GM19193 (cell line): Measurements from ENCODE around the gene PRSS27.
A peak's percentile ranks its signal among the peaks of the same experiment; 100 is the strongest.

ENCODE experiments used
- POLR2A ChIP-seq: IDR thresholded peaks from 4 replicates; pipeline ENCODE4 v1.6.1; 2011; ENCODE audit not compliant: insufficient read depth, insufficient read length; ENCODE audit errors: extremely low read depth

Gene PRSS27

GRCh38 chr16:2741168-2741567 lies 21.1 kb upstream of the PRSS27 start:
- no peak for TF ChIP-seq POLR2A

GRCh38 chr16:2740476-2740875 lies 20.5 kb upstream of the PRSS27 start:
- no peak for TF ChIP-seq POLR2A

DNA sequence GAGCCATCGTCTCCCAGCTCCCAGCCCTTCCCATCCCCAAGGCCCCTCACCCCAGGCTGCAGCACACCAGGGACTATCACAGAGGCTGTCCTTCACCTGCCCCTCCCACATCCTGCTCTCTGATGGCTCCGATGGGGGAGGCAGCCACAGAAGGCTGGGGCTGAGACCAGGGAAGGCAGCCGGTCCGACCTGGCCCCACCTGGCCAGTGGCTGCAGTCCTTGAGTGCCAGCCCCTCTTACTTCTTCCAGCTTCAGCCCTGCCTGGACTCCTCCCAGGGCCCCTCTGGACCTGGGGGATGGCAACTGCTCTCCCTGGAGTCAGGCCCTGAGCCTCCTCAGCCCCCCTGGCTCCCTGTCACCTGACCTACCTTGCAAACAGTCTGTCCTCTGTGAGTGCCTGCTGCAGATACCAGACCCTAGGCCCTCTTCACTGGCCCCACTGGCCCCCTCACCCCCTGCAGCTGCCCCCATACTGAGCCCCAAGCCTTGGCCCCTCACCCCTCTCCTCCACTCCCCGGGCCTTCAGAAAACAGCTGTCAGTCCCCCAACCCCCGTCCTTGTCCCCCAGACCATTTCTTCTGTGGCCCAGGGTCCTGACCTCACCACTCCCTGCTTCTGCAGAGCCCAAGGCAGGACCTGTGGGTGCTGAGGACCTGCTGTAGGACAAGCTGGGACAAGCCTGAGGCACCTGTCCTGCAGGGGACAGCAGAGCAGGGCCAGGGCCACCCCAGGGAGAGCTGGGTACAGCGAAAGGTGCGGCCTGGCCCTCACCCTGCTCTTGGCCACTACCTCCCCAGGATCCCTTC lies 19.8 kb upstream of the PRSS27 start:
- TF ChIP-seq POLR2A: no peak

DNA sequence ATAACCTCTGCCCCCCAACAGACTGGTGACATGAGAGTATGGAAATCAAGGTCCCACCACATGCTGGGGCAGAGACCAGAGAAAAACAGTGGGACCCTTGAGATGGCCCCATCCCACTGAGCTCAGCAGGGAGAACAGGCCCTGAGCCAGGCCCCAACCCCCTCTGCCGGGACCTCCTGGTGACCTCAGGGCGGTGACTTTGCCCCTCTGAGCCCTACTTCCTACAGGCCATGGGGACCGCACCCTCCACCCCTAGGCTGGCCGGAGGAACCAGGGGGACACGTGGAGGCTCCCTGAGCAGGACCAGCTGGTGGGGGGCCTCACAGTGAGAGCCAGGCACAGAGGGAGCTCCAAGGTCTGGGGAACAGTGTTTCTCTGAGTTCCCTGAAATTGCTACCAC lies 18.6 kb upstream of the PRSS27 start:
- no peak for TF ChIP-seq POLR2A

DNA sequence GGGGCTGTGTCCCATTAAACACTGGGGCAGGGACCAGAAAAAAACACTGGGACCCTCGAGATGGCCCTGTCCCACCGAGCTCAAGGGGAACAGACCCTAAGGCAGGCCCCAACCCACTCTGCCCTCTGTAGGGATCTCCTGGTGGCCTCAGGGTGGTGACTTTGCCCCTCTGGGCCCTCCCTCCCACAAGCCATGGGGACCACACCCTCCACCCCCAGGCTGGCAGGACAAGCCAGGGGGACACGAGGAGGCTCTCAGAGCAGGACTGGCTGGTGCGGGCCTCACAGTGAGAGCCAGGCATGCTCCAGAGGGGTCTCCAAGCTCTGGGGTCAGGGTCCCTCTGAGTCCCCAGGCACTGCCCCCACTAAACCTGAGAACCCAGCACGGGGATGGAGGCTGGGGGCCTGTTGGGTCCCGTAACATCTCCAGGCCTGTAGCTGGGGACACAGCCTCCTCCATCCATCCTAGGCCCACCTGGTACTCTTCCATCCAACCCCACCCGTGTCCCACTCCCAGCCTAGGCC lies 17.9 kb upstream of the PRSS27 start:
- TF ChIP-seq POLR2A: no peak

DNA sequence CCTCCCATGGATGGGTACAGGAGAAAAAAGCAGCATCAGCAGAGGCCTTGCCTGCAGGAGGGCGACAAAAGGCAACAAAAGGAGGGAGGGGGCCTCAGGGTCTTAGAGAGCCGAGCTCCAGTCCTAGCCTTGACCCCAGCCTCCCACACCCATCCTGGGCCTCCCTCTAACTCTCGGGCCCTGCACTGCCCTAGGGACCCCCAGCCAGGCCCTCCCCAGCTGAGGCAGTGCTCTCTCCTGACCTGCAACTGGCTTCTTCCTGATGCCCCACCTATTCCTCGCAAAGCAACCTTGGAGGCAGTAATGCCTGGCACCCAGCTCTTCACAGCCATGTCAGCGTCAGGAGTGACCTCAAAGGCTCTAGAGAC lies 17.2 kb upstream of the PRSS27 start:
- no peak for TF ChIP-seq POLR2A

- TF ChIP-seq POLR2A: no peak
Measured at GRCh38 chr16:2736476-2737237, 16.6 kb upstream of the PRSS27 start.

- TF ChIP-seq POLR2A: no peak
Measured at GRCh38 chr16:2734844-2735515, 15.0 kb upstream of the PRSS27 start.

DNA sequence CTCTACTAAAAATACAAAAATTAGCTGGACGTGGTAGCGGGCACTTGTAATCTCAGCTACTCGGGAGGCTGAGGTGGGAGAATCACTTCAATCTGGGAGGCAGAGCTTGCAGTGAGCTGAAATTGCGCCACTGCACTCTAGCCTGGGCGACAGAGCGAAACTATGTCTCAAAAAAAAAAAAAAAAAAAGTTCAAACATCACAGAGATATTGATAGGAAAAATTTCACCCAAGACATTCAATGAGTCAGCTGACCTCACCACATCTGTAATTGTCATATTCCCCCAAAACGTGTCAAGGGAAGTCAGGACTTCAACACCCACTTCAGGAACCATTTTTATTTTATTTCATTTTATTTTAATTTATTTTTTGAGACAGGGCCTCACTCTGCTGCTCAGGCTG lies 8.0 kb upstream of the PRSS27 start:
- no peak for TF ChIP-seq POLR2A

- TF ChIP-seq POLR2A: no peak
Measured at GRCh38 chr16:2726923-2727322, 6.9 kb upstream of the PRSS27 start.

DNA sequence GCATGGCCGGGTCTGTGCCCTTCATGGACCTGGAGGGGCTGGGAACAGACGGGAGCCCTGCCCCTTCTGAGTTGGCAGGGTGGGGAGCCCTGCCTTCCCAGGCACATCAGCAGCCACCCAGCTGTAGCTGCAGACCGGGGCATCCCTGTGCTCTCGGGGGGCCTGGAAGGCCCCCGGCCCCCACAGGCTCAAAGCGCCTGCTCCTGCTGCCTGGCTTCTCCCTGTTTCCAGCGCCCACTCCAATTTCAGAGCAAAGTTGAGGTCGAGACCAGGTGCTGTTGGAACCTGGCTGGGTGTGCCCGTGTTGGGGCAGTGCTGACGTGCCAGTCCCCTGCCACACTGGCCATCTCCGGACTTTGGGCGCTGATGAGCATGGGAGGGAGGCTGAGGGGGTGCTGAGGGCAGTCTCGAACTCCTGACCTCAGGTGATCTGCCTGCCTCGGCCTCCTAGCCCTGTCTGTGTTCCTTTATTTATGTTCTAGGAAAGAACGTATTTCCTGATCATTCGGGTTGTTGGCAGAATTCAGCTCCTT lies 4.9 kb upstream of the PRSS27 start:
- no peak for TF ChIP-seq POLR2A

GRCh38 chr16:2724088-2724676 lies 4.2 kb upstream of the PRSS27 start:
- TF ChIP-seq POLR2A: no peak

DNA sequence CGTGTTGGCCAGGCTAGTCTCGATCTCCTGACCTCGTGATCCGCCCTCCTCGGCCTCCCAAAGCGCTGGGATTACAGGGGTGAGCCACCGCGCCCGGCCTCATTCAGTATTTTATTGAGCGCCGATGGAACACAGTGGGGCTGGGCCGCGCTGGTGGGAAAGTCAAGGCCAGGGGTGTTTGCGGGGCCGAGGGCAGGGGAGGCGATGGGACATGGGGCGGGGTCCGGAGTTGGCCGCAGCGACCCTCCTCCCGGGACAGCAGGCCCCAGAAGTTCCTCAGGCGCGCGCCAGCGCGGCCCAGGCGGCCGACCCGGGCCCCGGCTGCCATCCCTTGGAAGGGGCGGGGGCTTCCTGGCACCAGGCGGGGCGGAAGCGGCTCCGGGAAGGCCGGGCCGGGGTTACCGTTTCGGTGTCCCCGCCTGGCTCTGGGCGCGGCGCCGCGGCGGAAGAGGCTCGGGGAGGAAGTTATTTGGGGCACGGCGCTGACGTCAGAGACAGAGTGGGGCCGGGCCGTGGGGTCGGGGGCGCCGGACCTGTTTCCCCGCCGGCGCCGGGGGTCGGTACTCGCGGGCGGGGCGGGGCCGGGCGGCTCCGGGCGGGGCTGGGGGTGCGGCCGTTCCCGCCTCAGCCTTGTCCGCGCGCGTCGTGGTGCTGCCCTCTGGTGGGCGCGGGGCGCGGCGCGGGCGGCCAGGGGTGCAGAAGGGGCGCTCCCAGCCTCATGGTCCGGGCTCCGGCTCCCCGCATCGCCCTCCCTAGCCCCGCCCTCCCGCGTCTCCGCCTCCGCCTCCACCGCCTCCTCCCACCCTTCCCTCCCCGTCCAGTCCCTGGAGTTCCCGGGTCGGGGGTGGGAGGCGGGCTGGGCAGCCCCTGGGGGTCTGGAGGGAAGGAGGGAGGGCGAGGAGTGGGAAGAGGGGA lies 952 bp upstream of the PRSS27 start:
- peak; percentile 77 for TF ChIP-seq POLR2A
